SK-N-MC (cell line): Measurements from ENCODE around the gene ADA.

ENCODE experiments used
- EZH2 ChIP-seq: fragments of 200-600 bp; sonication (generic); IDR thresholded peaks from one replicate; pipeline ENCODE4 v1.6.1; 2017; ENCODE audit warnings: antibody characterized with exemption
- POLR2AphosphoS5 ChIP-seq: IDR thresholded peaks from 2 replicates; pipeline ENCODE4 v1.6.1; 2012; ENCODE audit warnings: mild to moderate bottlenecking, low read depth, low read length, borderline replicate concordance

GRCh38 chr20:44606725-44607441 is 44.6 kb downstream of the ADA start:
- TF ChIP-seq POLR2AphosphoS5 = no peak
- no peak for TF ChIP-seq EZH2
